ENCODE results near the gene ELP4. TPM values are rescaled to one million over a fixed set of nuclear protein-coding genes. Genes with fewer than 3 reads are reported as not detected.
A peak's percentile ranks its signal among the peaks of the same experiment; 100 is the strongest.

Gene ELP4
- total RNA-seq, 1 experiment from 2014 or later: 15.2 TPM

DNA sequence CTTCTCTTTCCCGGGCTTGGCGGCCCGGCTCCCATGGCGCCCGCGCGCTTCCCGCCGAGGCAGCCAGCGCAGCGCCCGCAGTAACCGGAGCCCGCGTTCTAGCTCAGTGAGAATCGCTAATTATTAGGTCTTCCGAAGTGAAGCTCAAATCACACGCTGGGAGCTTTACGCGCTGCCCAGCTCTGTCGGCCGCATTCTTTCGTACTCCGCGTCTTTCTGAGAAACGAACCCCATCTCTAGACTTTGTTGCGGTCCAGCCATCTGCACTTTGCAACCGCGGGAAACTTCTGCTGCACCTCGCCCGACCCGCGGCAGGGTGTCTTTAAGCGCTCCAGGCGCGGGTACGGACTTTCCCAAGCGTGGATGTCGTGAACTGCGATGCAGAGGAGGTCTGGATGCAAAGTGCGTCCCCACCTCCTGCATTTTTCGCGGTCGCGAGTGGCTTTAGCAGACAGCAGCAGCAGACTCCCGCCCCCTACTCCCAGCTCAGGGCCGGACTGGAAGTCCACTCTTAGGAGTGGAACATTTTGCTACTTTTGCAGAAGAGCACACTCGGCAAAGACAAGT is 307.6 kb downstream of the ELP4 start:
- no peak for DNase-seq
- H2AFZ ChIP-seq (ENCODE audit: low read length): no peak overlapping the region
- H2BK120ac ChIP-seq (ENCODE audit: low read depth, low read length, poor library complexity, severe bottlenecking): no peak overlapping the region
- Mint-ChIP-seq H3K9me3 (peaks cover 0 to 8% of the 10 kb centered on the region in 2 experiments; a peak in 2 of 5 replicates), H3K27me3 (ENCODE audit: low read depth) (peaks cover 100% of the 10 kb centered on the region), H3K36me3 (ENCODE audit: insufficient read depth in 1 of 3, low read depth in 3 of 3) (no peaks in the 10 kb centered on the region; a peak in 1 of 7 replicates), H3K27ac (no peak overlapping the region), H3K4me3 (peak overlapping the region; percentile 30 to 78), H3K4me1 (peaks cover 35 to 68% of the 10 kb centered on the region in 2 experiments)
- H2BK15ac ChIP-seq (ENCODE audit: low read depth, low read length): no peak overlapping the region
- no peak overlapping the region for H3K27ac ChIP-seq (ENCODE audit: insufficient read length, low read depth, low read length)
- no peak overlapping the region for H4K91ac ChIP-seq (ENCODE audit: insufficient read length, low read depth, low read length)
- no peak overlapping the region for H2BK20ac ChIP-seq (ENCODE audit: low read depth, low read length, poor library complexity, severe bottlenecking)
- H3K23ac ChIP-seq (ENCODE audit: insufficient read length, low read depth, low read length): no peak overlapping the region
- H3K79me1 ChIP-seq (ENCODE audit: insufficient read depth, low read depth, low read length, poor library complexity, severe bottlenecking): no peaks in the 10 kb centered on the region
- peak overlapping the region; percentile 69 for H3K4me2 ChIP-seq (ENCODE audit: insufficient read depth, insufficient read length, low read length)
- no peak overlapping the region for H3K56ac ChIP-seq (ENCODE audit: insufficient read length, low read depth, low read length)
- no peak overlapping the region for H3K18ac ChIP-seq (ENCODE audit: insufficient read length, low read depth, low read length)
- no peak for TF ChIP-seq CTCF (conservative IDR thresholded peaks at IDR 0.05)
- no peak overlapping the region for H2BK12ac ChIP-seq (ENCODE audit: insufficient read length, low read depth, low read length)
- H3K14ac ChIP-seq (ENCODE audit: insufficient read depth, low read length): no peak overlapping the region
- no peak overlapping the region for H4K8ac ChIP-seq (replicated peaks; ENCODE audit: insufficient read length, low read depth, low read length)
- H3K4me1 ChIP-seq (ENCODE audit: insufficient read depth, low read length): no peaks in the 10 kb centered on the region; the same call in 1 of the 2 replicates
- no peak overlapping the region for H3T11ph ChIP-seq (ENCODE audit: low read length)
- peaks cover 1% of the 10 kb centered on the region for H4K20me1 ChIP-seq (ENCODE audit: control insufficient read depth, insufficient read depth, insufficient read length)
- H3K27me3 ChIP-seq (ENCODE audit: insufficient read depth, low read length): peaks cover 95% of the 10 kb centered on the region
- no peaks in the 10 kb centered on the region for H3K9me3 ChIP-seq (ENCODE audit: control insufficient read depth, low read depth, low read length)
- no peak overlapping the region for H4K5ac ChIP-seq (ENCODE audit: insufficient read length, low read depth, low read length)
- WGBS (ENCODE audit: extremely low coverage, insufficient read length, low lambda C conversion rate): no CpG with 5 or more reads among the region's 48 CpGs
- H3K4ac ChIP-seq (ENCODE audit: low read depth, low read length): no peak overlapping the region
- no peaks in the 10 kb centered on the region for H3K79me2 ChIP-seq (ENCODE audit: insufficient read depth, low read length)
- no peak overlapping the region for H2BK5ac ChIP-seq (ENCODE audit: insufficient read length, low read length)
- no peak overlapping the region for H2AK5ac ChIP-seq (ENCODE audit: insufficient read length, low read length)
- H3K9ac ChIP-seq (ENCODE audit: extremely low read depth, insufficient read length, low read length): no peak overlapping the region
- H3K23me2 ChIP-seq (ENCODE audit: insufficient read length, low read depth, low read length, poor library complexity, severe bottlenecking): peaks cover 28% of the 10 kb centered on the region

All from H9 (cell line).